HG03571 (cell line): Measurements from ENCODE around the gene ARHGEF9.
"Not testable (repeated sequence)": the region's sequence is repeated elsewhere in the genome, so short reads cannot be mapped to it uniquely, and the experiment has no call there.

Experiments
- ATAC-seq: cut with Tn5 transposase; IDR thresholded peaks from one replicate; pipeline ENCODE4 v1.9.1; 2021; ENCODE audit not compliant: unreplicated experiment

The ARHGEF9 gene

DNA sequence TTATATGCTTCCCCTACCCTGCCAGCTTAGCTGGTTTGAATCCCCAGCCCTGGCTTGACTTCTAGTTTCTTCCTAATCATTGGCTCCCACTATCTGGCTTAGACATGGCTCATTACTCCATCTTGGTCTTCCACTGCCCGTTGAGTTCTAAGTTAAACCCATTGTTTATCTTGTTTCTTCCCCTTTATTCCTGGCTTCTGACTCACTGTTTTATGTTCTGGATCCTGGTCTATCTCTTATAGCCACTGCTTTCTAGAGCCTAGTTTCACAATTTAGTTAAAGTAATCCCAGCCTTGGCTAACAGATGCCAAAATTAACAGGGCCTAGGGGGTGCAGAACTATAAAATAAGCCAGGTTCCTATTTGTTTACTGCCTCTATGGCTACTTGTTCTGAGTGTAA lies 120.9 kb downstream of the ARHGEF9 start:
- no peak for ATAC-seq

DNA sequence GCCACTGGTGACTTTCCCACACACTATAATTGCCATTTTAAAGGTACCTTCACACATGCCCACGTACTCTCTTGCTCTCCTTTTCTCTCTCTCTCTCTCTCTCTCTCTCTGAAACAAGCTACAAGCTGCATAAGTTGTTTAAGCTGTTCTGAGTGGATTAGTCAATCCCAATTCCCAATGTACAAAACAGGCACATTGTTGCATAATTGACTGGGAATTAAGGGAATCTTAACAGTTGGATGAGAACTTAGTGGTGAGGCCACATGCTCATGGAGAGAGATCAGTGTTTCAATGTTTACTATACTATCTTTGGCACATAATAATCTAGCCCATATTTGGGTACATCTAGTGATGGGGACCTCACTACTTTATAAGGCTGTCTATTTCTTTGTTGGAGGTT lies 123.3 kb downstream of the ARHGEF9 start:
- no peak for ATAC-seq

DNA sequence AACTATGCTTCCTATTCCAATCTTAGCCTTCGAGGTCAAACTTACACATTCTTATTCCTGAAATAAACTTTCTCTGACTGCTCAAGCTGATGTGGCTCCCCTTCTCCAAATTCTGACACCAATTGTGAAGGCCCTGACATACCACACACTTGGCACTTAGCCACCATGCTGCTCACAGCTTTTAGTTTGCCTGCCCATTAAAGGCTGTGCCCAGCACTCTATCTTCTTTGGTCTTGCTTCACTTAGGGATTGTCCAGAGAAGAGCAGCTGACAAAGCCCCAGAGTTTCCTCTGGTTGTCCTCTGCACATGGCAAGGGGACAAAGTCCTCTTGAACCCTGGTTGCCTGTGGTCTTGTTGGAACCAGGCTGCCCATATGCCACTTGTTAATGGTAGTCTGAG lies 126.1 kb downstream of the ARHGEF9 start:
- ATAC-seq: no peak

GRCh38 chrX:63657821-63658220 lies 127.2 kb downstream of the ARHGEF9 start:
- ATAC-seq: no peak

GRCh38 chrX:63656871-63657580 lies 128.0 kb downstream of the ARHGEF9 start:
- ATAC-seq: no peak

GRCh38 chrX:63652086-63652765 lies 132.8 kb downstream of the ARHGEF9 start:
- ATAC-seq: no peak

GRCh38 chrX:63645748-63646147 lies 139.3 kb downstream of the ARHGEF9 start:
- not testable (repeated sequence) for ATAC-seq

DNA sequence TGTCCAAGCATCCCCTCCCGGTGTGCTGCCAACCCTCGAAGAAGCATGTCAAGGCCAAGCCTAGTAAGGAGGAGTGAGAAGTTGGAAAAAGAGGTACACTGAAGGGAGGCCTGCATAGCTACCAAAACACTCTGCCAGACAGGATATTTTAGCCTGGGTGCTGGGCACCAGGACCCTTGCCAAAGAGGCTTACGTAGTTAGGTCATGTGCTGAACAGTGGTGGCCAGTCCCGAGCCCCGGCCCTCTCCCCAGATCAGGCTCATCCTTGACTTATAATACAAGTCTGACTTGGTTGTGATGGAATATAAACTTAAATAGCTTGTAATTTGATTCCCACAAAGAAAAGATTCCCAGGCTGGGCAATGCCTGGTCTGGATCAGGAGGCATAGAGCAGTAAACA lies 149.3 kb downstream of the ARHGEF9 start:
- no peak for ATAC-seq

GRCh38 chrX:63613531-63614028 lies 171.4 kb downstream of the ARHGEF9 start:
- ATAC-seq: no peak

DNA sequence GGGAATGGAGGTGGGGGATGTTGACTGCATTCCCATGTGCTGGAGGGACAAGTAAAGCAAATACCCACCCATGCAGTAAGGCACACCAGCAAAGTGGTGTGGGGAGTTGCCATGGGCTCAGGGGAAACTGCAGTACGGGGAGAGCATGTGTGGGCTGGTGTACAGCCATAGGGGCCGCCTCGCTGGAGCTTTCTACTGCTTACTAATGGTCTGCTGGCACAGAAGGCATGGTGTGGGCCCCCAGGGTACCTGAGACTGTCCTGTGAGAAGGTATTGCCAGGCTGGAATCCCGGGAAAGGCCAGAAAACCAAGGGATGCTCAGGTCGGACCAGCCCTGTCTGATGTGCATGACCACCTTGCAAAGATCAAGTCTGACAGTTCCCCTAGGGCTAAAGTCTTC lies 199.1 kb downstream of the ARHGEF9 start:
- ATAC-seq: no peak
